ENCODE measurements around the gene FBXO30. TPM values are rescaled to one million over a fixed set of nuclear protein-coding genes. Genes with fewer than 3 reads are reported as not detected.

The FBXO30 gene
- total and polyA plus RNA-seq, 12 donors = 3.6 to 18.4 (median 13.2) TPM

DNA sequence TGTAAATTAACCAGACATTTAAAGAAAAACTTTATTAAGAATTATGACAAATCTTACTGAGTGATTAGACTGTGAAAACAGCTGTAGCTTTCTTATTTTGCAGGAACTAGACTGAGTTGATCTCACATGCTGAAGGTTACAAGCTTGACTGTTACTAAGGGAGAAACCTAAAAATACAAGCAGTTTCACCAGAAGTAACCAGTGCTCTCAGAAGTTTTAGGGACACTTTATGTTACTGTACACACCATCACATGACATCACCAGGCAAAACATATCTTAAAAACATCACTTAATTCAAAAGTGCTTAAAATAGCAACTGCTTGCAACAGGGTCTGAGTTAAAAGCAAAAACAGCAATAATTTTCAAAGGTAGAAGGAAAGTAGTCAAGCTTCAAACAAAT, 5.4 kb downstream of the FBXO30 start:
- DNase-seq (no peak), ATAC-seq (no peak)
- Histone ChIP-seq H3K4me3 (no peak overlapping the region), H3K4me1 (peaks cover 3 to 62% (median 51%) of the 10 kb centered on the region in 9 donors), H3K36me3 (peaks cover 0 to 21% (median 10%) of the 10 kb centered on the region in 9 donors), H3K9me3 (no peaks in the 10 kb centered on the region), H3K27ac (peak overlapping the region in 2 of 10 donors; percentile 0 to 6), H3K27me3 (no peaks in the 10 kb centered on the region)
- intact Hi-C loops (cut with DNase I) = no loop called here
- TF ChIP-seq, protein P1, sequence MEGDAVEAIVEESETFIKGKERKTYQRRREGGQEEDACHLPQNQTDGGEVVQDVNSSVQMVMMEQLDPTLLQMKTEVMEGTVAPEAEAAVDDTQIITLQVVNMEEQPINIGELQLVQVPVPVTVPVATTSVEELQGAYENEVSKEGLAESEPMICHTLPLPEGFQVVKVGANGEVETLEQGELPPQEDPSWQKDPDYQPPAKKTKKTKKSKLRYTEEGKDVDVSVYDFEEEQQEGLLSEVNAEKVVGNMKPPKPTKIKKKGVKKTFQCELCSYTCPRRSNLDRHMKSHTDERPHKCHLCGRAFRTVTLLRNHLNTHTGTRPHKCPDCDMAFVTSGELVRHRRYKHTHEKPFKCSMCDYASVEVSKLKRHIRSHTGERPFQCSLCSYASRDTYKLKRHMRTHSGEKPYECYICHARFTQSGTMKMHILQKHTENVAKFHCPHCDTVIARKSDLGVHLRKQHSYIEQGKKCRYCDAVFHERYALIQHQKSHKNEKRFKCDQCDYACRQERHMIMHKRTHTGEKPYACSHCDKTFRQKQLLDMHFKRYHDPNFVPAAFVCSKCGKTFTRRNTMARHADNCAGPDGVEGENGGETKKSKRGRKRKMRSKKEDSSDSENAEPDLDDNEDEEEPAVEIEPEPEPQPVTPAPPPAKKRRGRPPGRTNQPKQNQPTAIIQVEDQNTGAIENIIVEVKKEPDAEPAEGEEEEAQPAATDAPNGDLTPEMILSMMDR (IDR thresholded peaks at IDR 0.05) = no peak

DNA sequence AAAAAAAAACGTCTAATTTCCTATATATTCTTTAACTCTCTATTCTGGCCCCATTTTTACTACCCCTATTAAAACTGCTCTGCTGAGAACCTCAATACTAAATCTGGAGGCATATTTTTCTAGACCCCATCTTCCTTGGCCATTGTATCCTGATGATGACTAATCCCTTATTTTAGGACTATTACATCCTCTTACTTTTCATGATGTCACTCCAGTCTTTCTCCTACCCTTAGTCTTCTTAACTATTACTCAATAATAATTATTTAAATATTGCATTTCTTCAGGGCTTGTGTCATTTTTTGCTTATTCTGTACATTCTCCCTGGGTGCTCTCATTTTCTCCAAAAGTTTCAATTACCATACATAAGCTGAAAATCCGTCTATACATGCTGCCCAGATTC, 6.4 kb downstream of the FBXO30 start:
- Histone ChIP-seq H3K9me3 (no peaks in the 10 kb centered on the region), H3K27ac (no peak overlapping the region), H3K4me3 (no peak overlapping the region), H3K27me3 (no peaks in the 10 kb centered on the region), H3K4me1 (peaks cover 3 to 55% (median 51%) of the 10 kb centered on the region in 9 donors), H3K36me3 (peaks cover 0 to 30% (median 10%) of the 10 kb centered on the region in 9 donors)
- ATAC-seq (peak in 2 of 8 donors; percentile 48 to 50), DNase-seq (no peak)
- WGBS, 2 donors = 89 to 90% methylated on average over 2 of the region's 2 CpGs
- intact Hi-C loops (cut with DNase I) = no loop called here
- TF ChIP-seq, protein P1 (IDR thresholded peaks at IDR 0.05) = no peak

DNA sequence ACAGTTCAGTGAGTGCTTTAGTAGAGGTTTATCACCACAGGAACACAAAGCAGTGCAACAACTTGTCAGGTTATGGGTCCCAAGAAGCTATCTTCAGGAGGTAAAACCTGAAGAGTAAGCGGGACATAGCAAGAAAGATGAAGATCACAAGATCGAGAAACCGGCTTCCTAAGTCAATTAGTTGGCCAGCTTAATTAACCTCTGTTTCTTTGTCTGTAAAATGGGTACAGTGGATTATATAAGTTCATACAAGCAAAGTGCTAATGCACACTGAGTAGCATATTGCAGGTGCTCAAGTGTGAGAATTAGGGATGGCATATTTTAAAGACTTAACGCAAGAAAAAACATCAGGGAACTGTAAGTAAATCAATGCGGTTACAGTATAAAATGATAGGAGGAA, 12.5 kb downstream of the FBXO30 start:
- ATAC-seq = no peak
- DNase-seq = no peak
- Histone ChIP-seq H3K4me3 (no peak overlapping the region), H3K36me3 (peaks cover 0 to 66% (median 10%) of the 10 kb centered on the region in 9 donors), H3K27ac (no peak overlapping the region), H3K9me3 (no peaks in the 10 kb centered on the region), H3K4me1 (peaks cover 0 to 35% (median 7%) of the 10 kb centered on the region in 9 donors), H3K27me3 (no peaks in the 10 kb centered on the region)
- intact Hi-C loops (cut with DNase I) = no loop called here
- TF ChIP-seq, protein P1 (IDR thresholded peaks at IDR 0.05) = no peak
- 96 to 99% methylated on average over 5 of the region's 5 CpGs for WGBS, 2 donors

DNA sequence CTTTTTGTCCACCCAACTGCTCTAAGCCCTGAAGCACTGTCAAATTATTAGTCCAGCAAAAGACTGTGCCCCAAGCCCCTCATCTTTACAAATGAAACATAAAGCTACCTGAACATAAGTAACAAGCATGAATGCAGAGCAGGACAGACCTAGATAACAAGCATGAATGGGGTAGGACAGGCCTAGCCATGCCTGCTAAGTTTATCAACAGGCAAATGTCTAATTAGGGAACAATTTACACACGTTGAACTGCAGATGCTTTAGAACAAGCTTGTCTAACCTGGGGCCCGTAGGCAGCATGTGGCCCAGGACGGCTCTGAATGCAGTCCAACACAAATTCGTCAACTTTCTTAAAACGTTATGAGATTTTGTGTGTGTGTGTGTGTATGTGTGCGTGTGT, 13.6 kb downstream of the FBXO30 start:
- TF ChIP-seq, protein P1 (IDR thresholded peaks at IDR 0.05) = no peak
- intact Hi-C loops (cut with DNase I) = no loop called here
- WGBS, 2 donors = 66 to 69% methylated on average over 6 of the region's 6 CpGs
- ATAC-seq (peak in 3 of 8 donors; percentile 49 to 53 (median 52)), DNase-seq (no peak)
- H3K27me3 ChIP-seq = no peaks in the 10 kb centered on the region
- peaks cover 0 to 64% (median 10%) of the 10 kb centered on the region in 9 donors for H3K36me3 ChIP-seq
- peaks cover 0 to 42% (median 9%) of the 10 kb centered on the region in 9 donors for H3K4me1 ChIP-seq
- no peaks in the 10 kb centered on the region for H3K9me3 ChIP-seq
- H3K27ac ChIP-seq = no peak overlapping the region
- H3K4me3 ChIP-seq = no peak overlapping the region

All from heart right ventricle (tissue), 16 donors.